Measurements from ENCODE around the gene TBC1D22A.

Gene TBC1D22A

DNA sequence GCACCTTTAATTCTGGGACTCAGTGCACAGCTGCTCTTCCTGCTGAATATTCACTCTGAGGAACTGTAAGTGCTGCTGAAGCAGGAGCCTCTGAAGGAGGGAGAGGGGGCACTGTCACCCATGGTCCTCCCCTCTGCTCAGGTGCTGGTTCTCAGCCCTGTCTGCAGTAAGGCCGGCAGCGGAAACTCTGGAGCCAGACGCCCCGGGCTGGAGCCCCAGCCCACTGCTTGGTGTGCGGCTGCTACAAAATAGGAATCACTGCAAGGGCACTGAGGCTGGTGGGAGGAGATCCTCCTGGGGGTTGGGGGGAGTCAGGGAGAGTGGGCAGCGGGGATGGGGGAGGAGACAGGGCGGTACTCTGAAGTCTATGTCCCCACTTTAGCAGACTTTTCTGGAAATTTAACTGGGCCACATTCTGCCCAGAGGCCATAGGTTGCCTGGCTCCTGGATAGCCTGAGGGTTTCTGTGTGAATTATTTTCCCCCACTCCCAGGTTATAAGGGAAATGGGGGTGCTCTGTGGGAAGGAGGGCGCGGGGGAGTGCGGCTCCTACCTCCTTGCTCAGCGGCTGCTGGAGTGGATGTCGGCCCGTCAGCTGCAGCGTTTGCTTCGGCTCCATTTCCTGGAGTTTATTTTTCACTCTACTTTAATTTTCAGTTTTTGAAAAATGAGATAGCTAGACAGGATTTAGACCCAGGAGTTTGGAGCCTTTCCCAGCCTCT, 33.6 kb downstream of the TBC1D22A start:
- Mint-ChIP-seq H3K27ac (no peak overlapping the region), H3K36me3 (peaks cover 28% of the 10 kb centered on the region), H3K4me3 (no peak overlapping the region), H3K9me3 (no peaks in the 10 kb centered on the region), H3K27me3 (no peaks in the 10 kb centered on the region), H3K4me1 (peaks cover 23% of the 10 kb centered on the region)
- DNase-seq (ENCODE audit: low spot score in 2 of 2) (no peak), ATAC-seq (ENCODE audit: low read depth) (no peak)

DNA sequence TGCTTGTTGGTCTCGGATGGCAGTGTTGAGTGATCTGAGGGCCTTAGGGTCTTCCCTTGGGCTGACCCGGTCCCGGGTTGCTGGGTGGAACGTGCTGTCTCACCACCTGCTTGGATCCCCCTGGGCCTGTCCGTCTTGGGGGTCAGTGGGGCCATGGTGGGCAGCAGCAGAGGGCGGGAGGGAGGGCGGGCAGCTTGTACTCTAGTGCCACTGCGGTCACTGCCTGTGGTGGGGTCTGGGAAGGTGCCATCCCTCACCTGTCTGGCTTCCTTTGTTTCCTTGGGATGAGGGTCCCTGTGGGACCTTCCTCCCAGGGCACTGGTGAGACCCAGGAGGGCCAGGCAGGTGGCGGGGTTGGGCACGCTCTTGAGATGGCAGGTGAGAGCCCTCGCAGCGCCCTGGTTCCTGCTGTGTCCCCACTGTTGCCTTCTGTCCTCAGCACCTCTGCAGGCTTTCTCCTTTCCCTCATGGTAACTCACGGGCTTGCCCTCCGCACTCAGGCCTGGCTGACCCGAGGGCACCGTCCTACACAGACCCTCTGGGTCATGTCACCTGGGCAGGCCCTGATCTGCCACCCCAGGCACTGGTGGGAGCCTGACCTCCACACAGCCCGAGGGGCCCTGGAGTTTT, 34.2 kb downstream of the TBC1D22A start:
- H3K4me1 Mint-ChIP-seq, result peaks cover 18% of the 10 kb centered on the region
- H3K36me3 Mint-ChIP-seq, result peaks cover 26% of the 10 kb centered on the region
- H3K27ac Mint-ChIP-seq, result no peak overlapping the region
- no peak overlapping the region for H3K4me3 Mint-ChIP-seq
- no peaks in the 10 kb centered on the region for H3K9me3 Mint-ChIP-seq
- H3K27me3 Mint-ChIP-seq, result no peaks in the 10 kb centered on the region
- no peak for DNase-seq (ENCODE audit: low spot score in 2 of 2)
- ATAC-seq (ENCODE audit: low read depth), result no peak

DNA sequence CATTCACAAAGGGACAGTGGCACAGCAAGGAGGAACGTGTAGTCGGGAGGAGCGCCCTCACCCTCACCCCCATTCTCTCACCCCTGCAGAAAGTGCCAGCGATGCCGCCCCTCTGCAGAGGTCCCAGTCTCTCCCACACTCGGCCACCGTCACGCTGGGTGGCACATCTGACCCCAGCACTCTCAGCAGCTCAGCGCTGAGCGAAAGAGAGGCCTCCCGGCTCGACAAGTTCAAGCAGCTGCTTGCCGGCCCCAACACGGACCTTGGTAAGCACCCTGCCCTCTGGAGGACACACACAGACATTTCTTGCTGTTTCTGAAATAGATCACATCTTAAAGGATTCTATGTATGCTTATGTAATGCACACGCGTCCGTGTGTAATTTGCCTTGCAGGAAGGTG, 34.9 kb downstream of the TBC1D22A start:
- no peak for DNase-seq (ENCODE audit: low spot score in 2 of 2)
- Mint-ChIP-seq H3K4me3 (no peak overlapping the region), H3K27ac (no peak overlapping the region), H3K4me1 (peaks cover 21% of the 10 kb centered on the region), H3K27me3 (no peaks in the 10 kb centered on the region), H3K9me3 (no peaks in the 10 kb centered on the region), H3K36me3 (peaks cover 31% of the 10 kb centered on the region)
- ATAC-seq (ENCODE audit: low read depth), result no peak

DNA sequence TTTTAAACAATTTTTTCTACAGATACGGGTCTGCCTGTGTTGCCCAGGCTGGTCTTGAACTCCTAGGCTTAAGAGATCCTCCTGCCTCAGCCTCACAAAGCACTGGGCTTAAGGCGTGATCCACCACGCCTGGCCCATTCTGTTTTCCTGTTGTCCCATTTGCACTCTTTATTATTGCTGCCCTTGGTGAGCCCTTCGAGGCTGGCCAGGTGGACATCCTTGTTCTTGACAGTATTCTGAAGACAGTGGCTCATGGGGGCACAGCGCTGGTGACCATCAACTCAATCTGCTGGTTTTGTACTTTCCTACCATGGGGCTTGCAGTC, 35.6 kb downstream of the TBC1D22A start:
- no peaks in the 10 kb centered on the region for H3K27me3 Mint-ChIP-seq
- DNase-seq (ENCODE audit: low spot score in 2 of 2) (no peak), ATAC-seq (ENCODE audit: low read depth) (no peak)
- no peak overlapping the region for H3K27ac Mint-ChIP-seq
- H3K4me1 Mint-ChIP-seq, result peaks cover 22% of the 10 kb centered on the region
- H3K36me3 Mint-ChIP-seq, result peaks cover 31% of the 10 kb centered on the region
- H3K9me3 Mint-ChIP-seq, result no peaks in the 10 kb centered on the region
- H3K4me3 Mint-ChIP-seq, result no peak overlapping the region

DNA sequence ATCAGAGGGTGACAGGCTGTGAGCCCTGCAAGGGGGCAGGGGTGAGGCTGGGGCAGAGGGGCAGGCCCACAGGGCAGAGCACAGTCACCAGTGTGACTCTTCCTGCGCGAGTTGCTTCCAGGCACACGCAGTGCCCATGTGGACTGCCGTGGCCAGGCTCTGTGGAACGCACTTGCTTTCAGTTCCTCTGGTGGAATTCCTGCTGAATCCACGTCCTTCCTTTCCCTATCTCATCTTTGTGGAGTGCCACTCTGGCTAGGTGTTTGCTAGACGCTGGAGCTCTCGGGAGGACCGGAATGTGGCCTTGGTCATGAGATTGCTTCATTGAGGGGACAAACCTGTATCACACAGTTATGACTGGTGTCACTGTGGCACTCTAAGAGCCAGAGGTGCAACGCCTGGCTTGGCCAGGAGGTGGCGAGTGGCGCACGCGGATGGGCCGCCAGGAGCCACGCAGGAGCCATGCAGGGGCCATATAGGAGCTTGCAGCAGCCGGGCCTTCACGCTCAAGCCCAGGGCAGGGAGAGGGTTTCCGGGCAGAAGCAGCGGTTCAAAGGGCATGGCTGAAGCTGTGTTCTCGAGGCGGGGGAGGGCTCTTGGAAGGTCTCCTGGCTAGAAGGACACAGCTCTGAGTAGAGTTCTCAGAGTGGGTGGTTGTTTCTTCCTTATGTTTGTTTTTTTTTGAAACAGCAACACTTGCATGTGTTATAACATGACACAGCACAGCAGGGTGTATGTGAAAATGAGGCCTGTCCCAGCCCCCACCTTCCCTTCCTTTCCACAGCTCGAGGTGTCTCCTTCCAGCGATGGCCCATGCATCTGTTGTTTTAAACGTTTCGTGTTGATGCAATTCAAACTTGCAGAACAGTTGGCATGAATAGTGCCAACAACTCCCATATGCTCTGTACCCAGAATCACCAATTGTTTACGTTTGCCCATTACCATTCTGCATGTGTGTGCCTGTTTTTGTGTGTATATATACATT, 36.2 kb downstream of the TBC1D22A start:
- Mint-ChIP-seq H3K27ac (peak overlapping the region; percentile 33), H3K36me3 (peaks cover 31% of the 10 kb centered on the region), H3K9me3 (no peaks in the 10 kb centered on the region), H3K4me1 (peaks cover 27% of the 10 kb centered on the region), H3K4me3 (no peak overlapping the region), H3K27me3 (no peaks in the 10 kb centered on the region)
- ATAC-seq (ENCODE audit: low read depth) (peak; percentile 87), DNase-seq (ENCODE audit: low spot score in 2 of 2) (peak; percentile 73 to 81)

DNA sequence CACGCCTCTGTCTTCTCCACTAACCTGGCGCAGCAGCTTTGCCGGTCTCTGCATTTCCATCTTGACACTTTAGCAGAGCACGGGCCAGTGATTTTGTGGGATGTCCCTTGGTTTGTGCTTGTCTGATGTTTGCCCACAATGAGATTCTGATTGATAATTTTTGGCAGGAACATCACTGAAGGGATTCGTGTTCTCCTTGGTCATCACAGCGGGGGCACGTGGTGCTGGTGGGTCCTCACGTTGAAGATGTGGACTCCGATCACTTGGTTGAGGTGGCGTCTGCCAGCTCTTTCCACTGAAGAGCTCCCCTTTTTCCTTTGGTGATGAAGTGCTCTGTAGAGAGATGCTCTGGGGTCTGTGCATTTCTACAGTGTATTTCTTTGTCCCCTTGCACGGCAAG, 37.2 kb downstream of the TBC1D22A start:
- no peaks in the 10 kb centered on the region for H3K27me3 Mint-ChIP-seq
- no peak overlapping the region for H3K27ac Mint-ChIP-seq
- peaks cover 29% of the 10 kb centered on the region for H3K4me1 Mint-ChIP-seq
- ATAC-seq (ENCODE audit: low read depth), result no peak
- peaks cover 28% of the 10 kb centered on the region for H3K36me3 Mint-ChIP-seq
- no peak overlapping the region for H3K4me3 Mint-ChIP-seq
- no peaks in the 10 kb centered on the region for H3K9me3 Mint-ChIP-seq
- DNase-seq (ENCODE audit: low spot score in 2 of 2), result no peak

DNA sequence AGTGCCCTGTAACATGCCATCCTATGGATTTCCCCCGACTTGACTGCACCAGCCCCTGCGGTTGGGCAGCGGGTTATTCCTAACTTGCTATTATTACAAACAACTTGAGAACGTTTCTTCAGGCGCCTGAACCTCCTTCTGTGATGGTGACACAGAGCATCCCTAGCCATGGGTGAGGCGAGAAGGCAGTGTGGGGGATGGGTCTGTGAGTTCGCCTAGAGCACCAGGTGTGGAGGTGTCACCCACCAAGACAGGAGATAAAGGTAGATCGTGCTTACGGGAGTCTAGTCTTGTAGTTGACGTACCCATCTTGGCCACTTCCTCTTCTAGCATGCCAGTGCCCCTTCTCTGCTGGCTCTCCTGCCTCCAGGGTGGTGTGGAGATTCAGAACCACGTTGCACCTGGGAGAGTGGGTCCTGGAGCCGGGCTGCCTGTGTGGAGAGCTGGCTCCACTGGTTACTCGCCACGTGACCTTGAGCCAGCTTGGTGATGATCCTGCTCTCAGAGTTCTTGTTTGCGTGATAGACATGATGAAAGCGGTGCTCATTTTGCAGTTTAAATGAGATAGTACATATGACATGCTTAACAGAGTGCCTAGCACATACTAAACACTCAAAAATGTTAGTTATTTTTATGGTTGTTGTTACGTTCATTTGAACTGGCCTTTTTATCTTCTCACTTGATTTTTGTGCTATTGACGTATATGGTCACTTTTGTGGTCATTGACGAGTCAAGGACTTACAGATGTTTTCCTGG, 37.8 kb downstream of the TBC1D22A start:
- DNase-seq (ENCODE audit: low spot score in 2 of 2) (no peak), ATAC-seq (ENCODE audit: low read depth) (no peak)
- H3K9me3 Mint-ChIP-seq, result no peaks in the 10 kb centered on the region
- H3K4me3 Mint-ChIP-seq, result no peak overlapping the region
- H3K27me3 Mint-ChIP-seq, result no peaks in the 10 kb centered on the region
- H3K36me3 Mint-ChIP-seq, result peaks cover 28% of the 10 kb centered on the region
- H3K27ac Mint-ChIP-seq, result no peak overlapping the region
- H3K4me1 Mint-ChIP-seq, result peaks cover 31% of the 10 kb centered on the region

DNA sequence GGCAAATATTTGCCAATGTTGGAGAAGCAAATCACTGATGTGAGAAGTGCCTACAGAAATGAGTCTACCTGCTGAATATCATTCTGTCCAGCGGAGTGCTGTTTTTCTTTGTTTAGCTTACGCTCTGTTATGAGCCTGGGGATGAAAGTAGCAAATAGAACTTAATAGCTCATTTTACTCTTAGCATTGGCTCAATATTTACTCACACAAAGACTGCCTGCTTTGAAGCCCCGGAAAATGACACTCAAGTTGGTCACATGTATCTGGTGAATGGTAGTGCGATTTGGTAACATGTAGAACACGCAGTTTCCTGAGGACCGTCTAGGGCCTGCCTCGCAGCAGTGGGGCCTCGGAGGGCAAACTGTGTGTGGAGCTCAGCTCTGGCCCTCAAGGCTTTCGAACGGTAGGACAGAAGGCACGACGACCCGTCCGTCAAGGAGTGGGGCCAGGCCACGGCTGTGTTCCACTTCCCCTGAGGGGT, 38.9 kb downstream of the TBC1D22A start:
- Mint-ChIP-seq H3K36me3 (peaks cover 30% of the 10 kb centered on the region), H3K27me3 (no peaks in the 10 kb centered on the region), H3K27ac (peak overlapping the region; percentile 72), H3K4me3 (no peak overlapping the region), H3K4me1 (peaks cover 31% of the 10 kb centered on the region), H3K9me3 (no peaks in the 10 kb centered on the region)
- ATAC-seq (ENCODE audit: low read depth) (no peak), DNase-seq (ENCODE audit: low spot score in 2 of 2) (no peak)

DNA sequence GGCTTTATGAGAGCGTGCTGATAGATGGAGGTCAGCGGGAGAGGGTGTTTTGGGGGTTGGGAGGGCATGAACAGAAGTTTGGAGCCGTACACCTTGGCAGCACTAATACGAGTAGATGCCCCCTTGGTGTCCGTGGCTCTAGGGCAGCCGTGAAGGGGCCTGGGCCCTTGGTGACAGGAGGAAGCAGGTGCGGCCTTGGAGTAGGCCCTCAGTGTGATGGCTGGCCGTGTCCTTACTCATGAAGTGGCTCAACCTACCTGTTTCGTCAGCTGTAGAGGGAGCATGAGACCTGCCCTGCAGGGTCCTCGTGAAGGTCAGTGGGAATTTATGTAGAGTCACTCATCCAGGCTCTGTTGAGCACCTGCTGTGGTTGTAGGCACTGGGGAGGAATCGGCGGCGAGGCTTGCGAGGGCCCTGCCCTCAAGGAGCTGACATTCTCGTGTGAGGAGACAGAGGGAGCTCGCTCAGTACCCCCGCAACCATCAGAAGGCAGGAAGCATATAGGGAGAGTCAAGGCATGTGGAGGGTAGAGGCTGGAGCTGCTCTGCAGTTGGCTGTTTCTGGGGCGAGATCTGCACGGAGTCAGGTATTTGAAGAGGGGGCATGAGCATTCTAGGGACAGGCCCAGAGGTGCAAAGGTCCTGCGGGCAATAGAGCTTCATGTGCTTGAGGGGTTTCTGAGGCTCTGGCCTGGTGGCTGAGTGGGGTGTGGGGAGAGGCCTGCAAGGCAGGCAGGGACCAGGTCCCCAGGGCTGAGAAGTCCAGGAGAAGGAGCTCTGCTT, 39.6 kb downstream of the TBC1D22A start:
- Mint-ChIP-seq H3K27me3 (no peaks in the 10 kb centered on the region), H3K9me3 (no peaks in the 10 kb centered on the region), H3K27ac (peak overlapping the region; percentile 72), H3K4me3 (peak overlapping the region; percentile 9), H3K4me1 (peaks cover 35% of the 10 kb centered on the region), H3K36me3 (peaks cover 36% of the 10 kb centered on the region)
- ATAC-seq (ENCODE audit: low read depth) (no peak), DNase-seq (ENCODE audit: low spot score in 2 of 2) (no peak)

DNA sequence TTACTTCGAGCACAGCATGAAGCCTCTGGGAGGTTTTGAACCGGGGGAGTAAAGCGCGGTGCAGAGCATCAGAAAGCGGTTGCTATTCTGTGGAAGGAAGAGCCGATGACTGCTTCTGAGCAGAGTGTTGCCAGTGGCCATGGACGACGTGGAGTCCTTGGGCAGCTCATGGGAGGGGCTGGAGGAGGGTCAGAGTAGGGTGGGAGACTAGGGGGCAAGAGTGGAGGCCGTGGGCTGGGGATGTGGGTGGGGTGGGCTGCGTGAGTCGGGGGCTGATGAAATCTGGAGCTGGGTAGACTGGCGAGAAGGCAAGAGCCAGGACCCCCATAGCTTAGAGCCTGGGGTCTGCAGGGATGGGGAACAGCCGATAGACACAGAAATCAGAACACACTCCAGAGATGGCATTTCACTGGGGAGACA, 40.2 kb downstream of the TBC1D22A start:
- Mint-ChIP-seq H3K9me3 (no peaks in the 10 kb centered on the region), H3K4me3 (no peak overlapping the region), H3K27me3 (no peaks in the 10 kb centered on the region), H3K36me3 (peaks cover 37% of the 10 kb centered on the region), H3K27ac (peak overlapping the region; percentile 72), H3K4me1 (peaks cover 37% of the 10 kb centered on the region)
- no peak for ATAC-seq (ENCODE audit: low read depth)
- DNase-seq (ENCODE audit: low spot score in 2 of 2), result no peak

DNA sequence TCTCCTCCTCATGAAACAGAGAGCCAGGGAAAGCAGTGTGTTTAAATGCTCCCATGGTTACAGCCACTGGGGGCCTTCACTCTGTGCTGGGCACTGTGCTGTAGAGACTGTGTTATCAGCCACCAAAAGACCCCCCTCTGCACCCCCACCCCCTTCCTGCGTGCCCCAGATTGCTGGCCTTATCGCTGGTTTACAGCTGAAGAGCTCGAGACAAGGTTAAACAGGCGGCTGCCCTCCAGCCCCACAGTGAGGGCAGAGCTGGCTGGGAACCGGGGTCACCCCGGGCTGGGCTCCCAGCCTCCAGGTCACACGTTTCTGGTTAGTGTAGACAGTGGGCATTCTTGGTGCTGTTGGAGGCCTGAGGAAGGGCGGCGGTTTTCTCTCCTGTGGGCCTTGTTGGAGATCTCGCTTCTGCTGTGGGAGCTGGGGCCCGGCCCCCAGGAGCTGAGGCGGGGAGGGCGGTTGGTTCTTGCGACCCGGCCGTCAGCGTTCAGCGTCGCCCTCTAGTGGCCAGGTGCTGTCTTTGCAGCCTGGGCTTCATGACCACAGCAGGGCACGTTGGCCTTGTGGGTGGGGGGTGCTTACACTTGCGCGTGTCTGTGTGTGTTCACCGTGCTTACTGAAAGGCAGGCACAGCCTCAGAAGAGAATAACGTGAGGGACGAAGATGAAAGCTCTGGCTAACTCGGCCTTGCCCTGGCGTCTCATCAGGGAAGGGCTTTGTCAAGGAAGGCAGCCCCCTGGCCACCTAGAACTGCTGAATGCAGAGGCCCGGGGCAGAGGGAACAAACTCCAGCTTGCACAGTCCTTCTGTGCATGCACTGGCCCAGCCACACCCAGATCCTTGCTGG, 40.8 kb downstream of the TBC1D22A start:
- peak; percentile 79 for ATAC-seq (ENCODE audit: low read depth)
- H3K36me3 Mint-ChIP-seq, result peaks cover 39% of the 10 kb centered on the region

DNA sequence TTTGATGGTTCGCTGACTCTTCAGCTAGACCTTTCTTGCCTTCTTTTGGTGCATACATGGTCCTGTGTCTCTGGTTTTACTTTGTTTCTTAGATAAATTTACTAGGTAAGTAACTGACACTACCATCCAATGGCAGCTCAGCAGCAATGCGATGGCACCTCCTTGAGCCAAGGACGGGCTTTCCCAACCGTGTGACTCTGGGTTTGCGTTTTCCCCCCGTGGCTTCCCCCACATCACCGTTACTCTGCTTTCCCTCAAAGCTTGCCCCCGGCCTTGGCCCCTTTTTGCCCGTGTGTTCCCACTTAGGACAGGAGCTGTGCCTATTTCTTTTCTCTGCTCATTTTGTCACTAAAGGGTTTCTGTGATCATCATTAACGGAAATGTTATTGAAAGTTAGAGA, 41.5 kb downstream of the TBC1D22A start:
- Mint-ChIP-seq H3K36me3 (peaks cover 38% of the 10 kb centered on the region), H3K4me3 (no peak overlapping the region), H3K27me3 (no peaks in the 10 kb centered on the region), H3K4me1 (peaks cover 34% of the 10 kb centered on the region), H3K9me3 (no peaks in the 10 kb centered on the region), H3K27ac (no peak overlapping the region)
- no peak for DNase-seq (ENCODE audit: low spot score in 2 of 2)
- ATAC-seq (ENCODE audit: low read depth), result no peak

More for the DNA sequence above, 40.8 kb downstream of the TBC1D22A start:
- Mint-ChIP-seq H3K27me3 (no peaks in the 10 kb centered on the region), H3K4me3 (no peak overlapping the region), H3K4me1 (peaks cover 37% of the 10 kb centered on the region), H3K9me3 (no peaks in the 10 kb centered on the region), H3K27ac (peak overlapping the region; percentile 14)
- peak; percentile 71 to 75 for DNase-seq (ENCODE audit: low spot score in 2 of 2)
